Keratinocyte (primary cell): ENCODE results near the gene DBP. TPM values are rescaled to one million over a fixed set of nuclear protein-coding genes. Genes with fewer than 3 reads are reported as not detected.
"Not testable (repeated sequence)": the region's sequence is repeated elsewhere in the genome, so short reads cannot be mapped to it uniquely, and the experiment has no call there.

Experiments used
- DNase-seq: peaks from one replicate; pipeline ENCODE4 v3.0.0-alpha.2; 2011; ENCODE audit warnings: low read depth, missing footprints, low spot score
- FAIRE-seq: peaks from 2 replicates; lab custom pipeline; 2011; peaks lifted over from hg19 to GRCh38; lab: Jason Lieb, UNC
- H2AFZ ChIP-seq: 2 replicates; pipeline ENCODE4 v1.6.0; 2012; ENCODE audit warnings: low read length, control low read depth, inconsistent platforms; ENCODE audit not compliant: control insufficient read depth
- H3K27ac ChIP-seq: 2 replicates; pipeline ENCODE4 v1.5.1; 2011; ENCODE audit warnings: low read length; ENCODE audit not compliant: control insufficient read depth, insufficient read depth
- H3K27me3 ChIP-seq: 3 replicates; pipeline ENCODE4 v1.6.0; 2011; ENCODE audit warnings: low read length; ENCODE audit not compliant: control insufficient read depth, insufficient read depth; ENCODE audit errors: extremely low read depth
- H3K36me3 ChIP-seq, 2 experiments: 2 replicates in 1 of 2; 3 replicates in 1 of 2; pipeline ENCODE4 v1.5.1; 2011; ENCODE audit warnings: low read length in 2 of 2, mild to moderate bottlenecking in 1 of 2; ENCODE audit not compliant: control insufficient read depth in 2 of 2, insufficient read depth in 2 of 2; ENCODE audit errors: extremely low read depth in 1 of 2
- H3K4me1 ChIP-seq: 3 replicates; pipeline ENCODE4 v1.5.1; 2011; ENCODE audit warnings: low read length; ENCODE audit not compliant: control insufficient read depth, insufficient read depth; ENCODE audit errors: extremely low read depth
- H3K4me2 ChIP-seq: 3 replicates; pipeline ENCODE4 v1.6.0; 2011; ENCODE audit warnings: low read depth, low read length; ENCODE audit not compliant: control insufficient read depth, insufficient read depth; ENCODE audit errors: extremely low read depth
- H3K4me3 ChIP-seq, 3 experiments: fragments of 200-600 bp in 1 of 3; sonication (generic) in 1 of 3; 2 replicates in 2 of 3; 3 replicates in 1 of 3; pipeline ENCODE4 v1.5.1; 2011 to 2016; ENCODE audit warnings: low read length in 3 of 3, mild to moderate bottlenecking in 3 of 3, control low read depth in 2 of 3, inconsistent platforms in 1 of 3, low read depth in 1 of 3, mixed read lengths in 1 of 3, mixed run types in 1 of 3, moderate library complexity in 1 of 3; ENCODE audit not compliant: control insufficient read depth in 2 of 3, insufficient read depth in 2 of 3; ENCODE audit errors: extremely low read depth in 1 of 3
- H3K79me2 ChIP-seq: 2 replicates; pipeline ENCODE4 v1.6.0; 2012; ENCODE audit warnings: low read length; ENCODE audit not compliant: control insufficient read depth, insufficient read depth
- H3K9ac ChIP-seq: 3 replicates; pipeline ENCODE4 v1.6.0; 2011; ENCODE audit warnings: low read length; ENCODE audit not compliant: control insufficient read depth, insufficient read depth; ENCODE audit errors: extremely low read depth
- H3K9me1 ChIP-seq: 3 replicates; pipeline ENCODE4 v1.6.0; 2011; ENCODE audit warnings: low read length; ENCODE audit not compliant: control insufficient read depth, insufficient read depth; ENCODE audit errors: extremely low read depth
- H3K9me3 ChIP-seq: 2 replicates; pipeline ENCODE4 v1.5.1; 2012; ENCODE audit warnings: low read depth, low read length; ENCODE audit not compliant: control insufficient read depth
- H4K20me1 ChIP-seq: 3 replicates; pipeline ENCODE4 v1.6.0; 2011; ENCODE audit warnings: low read length; ENCODE audit not compliant: control insufficient read depth, insufficient read depth; ENCODE audit errors: extremely low read depth
- EZH2 ChIP-seq: IDR thresholded peaks from one replicate; pipeline ENCODE4 v1.6.1; 2012; ENCODE audit warnings: inconsistent platforms, mild to moderate bottlenecking, low read length, moderate library complexity
- dilution Hi-C: fragments of 300-500 bp; cut with MboI; formaldehyde crosslinking; loops from one replicate; pipeline ENCODE4 v1.7.0; 2020; ENCODE audit warnings: low sequenced_read_pairs; ENCODE audit not compliant: extremely low pct_ligation_motif_present
- polyA plus RNA-seq, 5 experiments: library from polyadenylated mRNA; depleted of rRNA in 3 of 5; stranded (reverse) in 3 of 5; stranded (forward) in 1 of 5; unstranded in 1 of 5; fragments of >200 nt; gene quantifications; 1 replicate in 1 of 5; 2 replicates in 3 of 5; 3 replicates in 1 of 5; pipeline versions ENCODE4 v1.2.1 to v1.2.3, GENCODE V29; 2011 to 2012; ENCODE audit warnings: missing spikeins in 2 of 5, low read depth in 1 of 5, low replicate concordance in 1 of 5
- TF ChIP-seq, protein P1 (sequence below), 3 experiments: IDR thresholded peaks in 1 of 3; conservative IDR thresholded peaks in 1 of 3; optimal IDR thresholded peaks in 1 of 3; 2 replicates in 2 of 3; 3 replicates in 1 of 3; pipeline versions ENCODE3 to v1.5.1; 2011; ENCODE audit warnings: low read length in 3 of 3, mild to moderate bottlenecking in 3 of 3, moderate library complexity in 2 of 3, control low read depth in 1 of 3, inconsistent platforms in 1 of 3; ENCODE audit not compliant: insufficient read depth in 2 of 3; ENCODE audit errors: extremely low read depth in 1 of 3

The DBP gene
- polyA plus RNA-seq, 1 donor (not counting 4 experiments of a cell fraction or from before 2014, with no cell fraction given) = 1.0 TPM

DNA sequence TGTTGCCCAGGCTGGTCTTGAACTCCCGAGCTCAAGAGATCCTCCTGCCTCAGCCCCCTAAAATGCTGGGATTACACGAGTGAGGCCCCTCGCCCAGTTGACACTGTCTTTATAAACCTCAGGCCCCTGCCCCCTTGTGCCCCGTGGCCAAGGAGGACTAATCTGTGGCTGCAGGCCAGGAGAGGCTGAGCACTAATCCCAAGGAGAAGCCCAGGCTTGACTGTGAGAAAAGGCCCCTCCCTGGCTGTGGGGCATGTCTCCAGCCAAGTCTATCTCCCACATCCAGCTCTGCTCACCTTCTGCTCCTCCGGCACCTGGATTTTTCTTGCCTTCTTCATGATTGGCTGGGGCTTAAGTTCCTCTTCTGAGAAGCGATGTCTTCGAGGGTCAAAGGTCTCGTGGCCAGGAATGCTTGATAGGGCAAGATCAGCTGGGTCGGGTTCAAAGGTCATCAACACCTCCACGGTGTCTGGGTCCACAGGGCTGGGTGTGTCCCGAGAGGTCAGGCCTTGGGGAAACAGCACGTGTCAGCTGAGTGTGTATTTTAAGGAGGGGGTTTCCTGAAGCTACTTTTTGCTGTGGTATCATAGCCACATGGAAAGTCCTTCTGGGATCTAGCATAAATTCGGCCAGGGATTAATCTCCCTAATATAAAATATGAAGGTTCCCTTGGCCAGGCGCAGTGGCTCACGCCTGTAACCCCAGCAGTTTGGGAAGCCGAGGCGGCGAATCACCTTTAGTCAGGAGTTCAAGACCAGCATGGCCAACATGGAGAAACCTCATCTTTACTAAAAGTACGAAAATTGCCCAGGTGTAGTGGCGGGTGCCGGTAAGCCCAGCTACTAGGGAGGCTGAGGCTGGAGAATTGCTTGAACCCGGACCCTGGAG is 3.8 kb downstream of the DBP start:
- no peaks in the 10 kb centered on the region for H3K79me2 ChIP-seq
- dilution Hi-C loops = no loop called here
- peak overlapping the region; percentile 56 for H3K27ac ChIP-seq
- no peak for TF ChIP-seq EZH2
- TF ChIP-seq, protein P1, sequence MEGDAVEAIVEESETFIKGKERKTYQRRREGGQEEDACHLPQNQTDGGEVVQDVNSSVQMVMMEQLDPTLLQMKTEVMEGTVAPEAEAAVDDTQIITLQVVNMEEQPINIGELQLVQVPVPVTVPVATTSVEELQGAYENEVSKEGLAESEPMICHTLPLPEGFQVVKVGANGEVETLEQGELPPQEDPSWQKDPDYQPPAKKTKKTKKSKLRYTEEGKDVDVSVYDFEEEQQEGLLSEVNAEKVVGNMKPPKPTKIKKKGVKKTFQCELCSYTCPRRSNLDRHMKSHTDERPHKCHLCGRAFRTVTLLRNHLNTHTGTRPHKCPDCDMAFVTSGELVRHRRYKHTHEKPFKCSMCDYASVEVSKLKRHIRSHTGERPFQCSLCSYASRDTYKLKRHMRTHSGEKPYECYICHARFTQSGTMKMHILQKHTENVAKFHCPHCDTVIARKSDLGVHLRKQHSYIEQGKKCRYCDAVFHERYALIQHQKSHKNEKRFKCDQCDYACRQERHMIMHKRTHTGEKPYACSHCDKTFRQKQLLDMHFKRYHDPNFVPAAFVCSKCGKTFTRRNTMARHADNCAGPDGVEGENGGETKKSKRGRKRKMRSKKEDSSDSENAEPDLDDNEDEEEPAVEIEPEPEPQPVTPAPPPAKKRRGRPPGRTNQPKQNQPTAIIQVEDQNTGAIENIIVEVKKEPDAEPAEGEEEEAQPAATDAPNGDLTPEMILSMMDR (optimal IDR thresholded peaks at IDR 0.05 in 1 of 3, IDR thresholded peaks at IDR 0.05 in 1 of 3, conservative IDR thresholded peaks at IDR 0.05 in 1 of 3; ENCODE audit: extremely low read depth in 1 of 3, insufficient read depth in 2 of 3, low read length in 3 of 3) = peak in 1 of 3 experiments; percentile 5
- peaks cover 47% of the 10 kb centered on the region for H3K4me1 ChIP-seq
- no peaks in the 10 kb centered on the region for H3K9me1 ChIP-seq
- no peaks in the 10 kb centered on the region for H3K27me3 ChIP-seq
- H3K4me2 ChIP-seq = peak overlapping the region; percentile 77
- no peaks in the 10 kb centered on the region for H4K20me1 ChIP-seq
- no peak overlapping the region for H3K4me3 ChIP-seq
- no peak overlapping the region for H2AFZ ChIP-seq
- H3K36me3 ChIP-seq = no peaks in the 10 kb centered on the region
- DNase-seq = no peak
- H3K9me3 ChIP-seq = no peaks in the 10 kb centered on the region
- no peak overlapping the region for H3K9ac ChIP-seq
- peak; percentile 44 for FAIRE-seq

DNA sequence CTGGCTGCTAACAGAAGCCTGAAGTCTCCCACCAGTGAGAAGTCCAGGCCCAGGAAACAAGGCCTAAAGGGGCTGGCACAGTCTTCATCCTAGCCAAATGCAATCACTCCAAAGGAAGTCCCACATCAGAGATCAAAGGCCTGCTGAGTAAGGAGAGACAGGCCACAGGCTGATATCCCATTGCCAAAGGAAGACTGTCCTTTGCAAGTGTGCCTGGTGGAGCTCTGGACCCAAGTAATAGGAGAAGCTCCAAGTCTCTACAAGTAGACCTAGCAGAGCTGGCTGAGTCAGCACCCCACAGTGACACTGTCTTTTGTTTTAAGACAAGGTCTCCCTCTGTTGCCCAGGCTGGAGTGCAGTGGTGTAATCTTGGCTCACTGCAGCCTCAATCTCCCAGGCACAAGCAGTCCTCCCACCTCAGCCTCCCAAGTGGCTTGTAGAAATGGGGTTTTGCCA is 4.5 kb downstream of the DBP start:
- Histone ChIP-seq H3K36me3 (peaks cover 0 to 1% of the 10 kb centered on the region in 2 experiments), H3K9ac (no peak overlapping the region), H3K27me3 (no peaks in the 10 kb centered on the region), H3K9me1 (no peaks in the 10 kb centered on the region), H3K4me2 (peak overlapping the region; percentile 14), H4K20me1 (no peaks in the 10 kb centered on the region), H3K79me2 (no peaks in the 10 kb centered on the region), H2AFZ (no peak overlapping the region), H3K27ac (peak overlapping the region; percentile 56), H3K9me3 (no peaks in the 10 kb centered on the region), H3K4me1 (peaks cover 45% of the 10 kb centered on the region), H3K4me3 (no peak overlapping the region)
- DNase-seq = no peak
- TF ChIP-seq, protein P1 (optimal IDR thresholded peaks at IDR 0.05 in 1 of 3, IDR thresholded peaks at IDR 0.05 in 1 of 3, conservative IDR thresholded peaks at IDR 0.05 in 1 of 3; ENCODE audit: extremely low read depth in 1 of 3, insufficient read depth in 2 of 3, low read length in 3 of 3) = peak in 2 of 3 experiments; percentile 15 to 38
- TF ChIP-seq EZH2 = no peak
- dilution Hi-C loops = no loop called here
- peak; percentile 95 for FAIRE-seq

DNA sequence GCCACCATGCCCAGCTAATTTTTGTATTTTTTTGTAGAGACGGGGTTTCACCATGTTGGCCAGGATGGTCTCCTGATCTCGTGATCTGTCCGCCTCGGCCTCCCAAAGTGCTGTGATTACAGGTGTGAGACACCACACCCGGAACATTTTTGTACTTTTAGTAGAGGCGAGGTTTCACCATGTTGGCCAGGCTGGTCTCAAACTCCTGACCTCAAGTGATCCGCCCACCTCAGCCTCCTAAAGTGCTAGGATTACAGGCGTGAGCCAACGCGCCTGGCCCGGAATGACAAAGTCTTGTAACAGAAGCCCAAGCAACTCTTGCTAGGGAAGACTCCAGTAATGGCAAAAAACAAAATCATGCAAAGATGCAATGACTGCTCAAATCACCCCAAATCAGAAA is 4.9 kb downstream of the DBP start:
- H3K27me3 ChIP-seq, H4K20me1 ChIP-seq, H3K9ac ChIP-seq, H3K79me2 ChIP-seq, H3K4me3 ChIP-seq, DNase-seq, H3K36me3 ChIP-seq, H2AFZ ChIP-seq, FAIRE-seq, dilution Hi-C loops, H3K27ac ChIP-seq, H3K9me1 ChIP-seq, H3K9me3 ChIP-seq: not testable (repeated sequence)
- Histone ChIP-seq H3K4me1 (peaks cover 47% of the 10 kb centered on the region), H3K4me2 (peak overlapping the region; percentile 14)
